Germinal center (tissue), 1 donor: ENCODE results near the gene AKIRIN2.
"Not testable (repeated sequence)": the region's sequence is repeated elsewhere in the genome, so short reads cannot be mapped to it uniquely, and the experiment has no call there.

Experiments used
- DNase-seq: peaks from one replicate; pipeline ENCODE4 v3.0.0; 2012; ENCODE audit warnings: mixed read lengths, low spot score

Gene AKIRIN2

GRCh38 chr6:87687893-87688292 is 14.1 kb downstream of the AKIRIN2 start:
- DNase-seq, result not testable (repeated sequence)

DNA sequence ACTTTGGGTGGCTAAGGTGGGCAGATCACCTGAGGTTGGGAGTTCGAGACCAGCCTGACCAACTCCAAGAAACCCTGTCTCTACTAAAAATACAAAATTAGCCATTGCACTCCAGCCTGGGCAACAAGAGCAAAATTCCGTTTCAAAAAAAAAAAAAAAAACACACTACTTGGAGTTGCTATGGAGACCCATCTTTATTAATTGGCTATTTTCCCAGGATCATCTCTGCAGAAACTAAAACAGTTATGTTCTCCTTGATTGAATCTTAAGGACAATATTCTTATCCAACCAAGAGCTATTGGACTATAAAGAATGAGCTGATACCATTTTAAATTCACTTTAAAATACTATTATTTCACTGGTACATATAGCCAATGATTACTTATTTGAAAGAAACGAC is 14.7 kb downstream of the AKIRIN2 start:
- DNase-seq, result no peak

DNA sequence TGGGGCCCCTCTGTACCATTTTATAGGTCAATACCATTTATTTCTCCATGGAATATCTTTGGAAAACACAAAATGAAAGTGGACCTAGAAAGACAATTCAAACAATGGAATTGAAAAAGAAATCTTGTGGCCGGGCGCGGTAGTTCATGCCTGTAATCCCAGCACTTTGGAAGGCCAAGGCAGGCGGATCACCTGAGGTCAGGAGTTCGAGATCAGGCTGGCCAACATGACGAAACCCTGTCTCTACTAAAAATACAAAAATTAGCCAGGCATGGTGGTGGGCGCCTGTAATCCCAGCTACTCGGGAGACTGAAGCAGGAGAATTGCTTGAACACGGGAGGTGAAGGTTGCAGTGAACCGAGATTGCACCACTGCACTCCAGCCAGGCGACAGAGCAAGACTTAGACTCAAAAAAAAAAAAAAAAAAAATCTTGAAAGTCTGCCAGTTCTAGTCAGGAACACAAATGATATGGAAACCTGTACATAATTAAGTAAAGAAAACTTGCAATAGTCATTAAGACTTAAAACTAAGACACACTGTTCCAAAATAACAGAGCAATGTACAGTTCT is 15.3 kb downstream of the AKIRIN2 start:
- not testable (repeated sequence) for DNase-seq

GRCh38 chr6:87684895-87685654 is 17.0 kb downstream of the AKIRIN2 start:
- no peak for DNase-seq

- DNase-seq, result no peak
These were observed 18.1 kb downstream of the AKIRIN2 start for GRCh38 chr6:87683890-87684289.

DNA sequence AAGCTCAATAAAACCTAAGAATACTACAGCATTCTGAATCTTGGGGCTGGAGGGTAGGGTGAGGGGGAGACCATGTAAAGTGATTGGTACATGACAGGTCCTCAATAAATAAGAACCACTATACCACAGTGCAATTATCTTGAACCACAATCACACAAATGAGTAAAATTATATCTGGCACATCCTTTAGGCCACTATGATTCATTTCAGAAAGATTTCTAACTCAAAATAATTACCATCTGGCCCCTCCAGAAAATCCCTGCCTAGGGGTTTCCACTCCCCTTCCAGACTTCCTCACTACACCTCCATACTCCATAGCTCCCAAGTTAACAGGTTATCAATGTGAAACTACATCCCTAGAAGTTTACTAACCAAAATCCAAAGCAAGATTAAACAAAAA is 19.7 kb downstream of the AKIRIN2 start:
- DNase-seq, result no peak

- DNase-seq, result no peak
These were observed 26.9 kb downstream of the AKIRIN2 start for GRCh38 chr6:87675004-87675681.

DNA sequence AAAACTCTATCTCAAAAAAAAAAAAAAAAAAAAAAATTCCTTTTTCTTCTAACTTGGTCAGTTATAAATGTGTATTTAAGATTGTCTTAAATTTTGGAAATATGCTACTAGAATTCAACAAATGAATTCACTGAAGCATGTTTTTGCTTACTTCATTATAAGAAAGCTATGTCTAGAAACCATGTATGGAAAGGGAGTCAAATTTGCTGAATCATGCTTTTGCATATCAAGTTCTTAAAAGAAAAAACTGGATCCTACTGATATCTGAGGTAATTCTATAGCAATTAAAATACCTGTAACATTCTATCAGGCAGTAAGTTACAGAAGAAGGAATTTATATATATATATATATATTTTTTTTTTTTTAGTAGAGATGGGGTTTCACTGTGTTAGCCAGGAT is 27.7 kb downstream of the AKIRIN2 start:
- DNase-seq, result no peak

- DNase-seq, result no peak
These were observed 28.8 kb downstream of the AKIRIN2 start for GRCh38 chr6:87673237-87673636.

GRCh38 chr6:87672641-87673040 is 29.4 kb downstream of the AKIRIN2 start:
- no peak for DNase-seq

- DNase-seq, result no peak
These were observed 30.4 kb downstream of the AKIRIN2 start for GRCh38 chr6:87671555-87672029.

DNA sequence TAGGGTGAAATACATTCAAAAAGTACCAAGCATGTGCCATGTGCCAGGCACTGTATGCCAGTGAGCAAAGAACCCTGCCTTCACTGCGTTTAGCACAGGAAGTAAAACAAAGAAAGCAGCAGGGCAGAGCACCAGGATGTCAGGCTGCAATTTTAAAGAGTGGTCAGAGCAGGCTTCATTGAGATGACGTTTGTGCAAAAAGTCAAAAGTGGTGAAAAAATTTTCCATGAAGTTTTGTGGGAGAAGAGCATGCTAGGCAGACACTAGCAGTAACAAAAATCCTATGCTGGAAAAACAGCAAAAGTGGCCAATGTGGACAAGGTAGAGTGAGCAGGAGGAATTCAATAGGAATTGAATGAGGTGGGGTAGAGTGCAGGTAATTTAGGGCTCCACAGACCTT is 31.3 kb downstream of the AKIRIN2 start:
- DNase-seq, result no peak

DNA sequence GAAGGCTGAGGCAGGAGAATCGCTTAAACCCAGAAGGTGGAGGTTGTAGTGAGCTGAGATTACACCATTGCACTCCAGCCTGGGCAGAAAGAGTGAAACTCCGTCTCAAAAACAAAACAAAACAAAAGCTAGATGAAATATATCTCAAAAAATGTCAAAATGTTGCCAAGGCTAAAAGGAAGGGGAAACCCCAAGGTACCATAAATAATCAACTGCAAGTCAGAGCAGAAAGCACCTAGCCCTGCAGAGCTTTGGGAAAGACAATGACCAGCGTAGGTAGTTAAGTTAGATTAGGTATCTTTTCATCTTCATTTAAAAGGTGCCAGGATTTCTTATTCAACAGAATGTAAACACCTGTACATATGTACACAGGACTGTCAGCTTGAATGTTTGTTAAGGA is 33.0 kb downstream of the AKIRIN2 start:
- no peak for DNase-seq

- DNase-seq, result no peak
These were observed 34.0 kb downstream of the AKIRIN2 start for GRCh38 chr6:87668013-87668412.

GRCh38 chr6:87667032-87667431 is 35.0 kb downstream of the AKIRIN2 start:
- no peak for DNase-seq

- DNase-seq, result no peak
These were observed 37.0 kb downstream of the AKIRIN2 start for GRCh38 chr6:87664921-87665485.

- DNase-seq, result no peak
These were observed 38.6 kb downstream of the AKIRIN2 start for GRCh38 chr6:87663434-87663833.

DNA sequence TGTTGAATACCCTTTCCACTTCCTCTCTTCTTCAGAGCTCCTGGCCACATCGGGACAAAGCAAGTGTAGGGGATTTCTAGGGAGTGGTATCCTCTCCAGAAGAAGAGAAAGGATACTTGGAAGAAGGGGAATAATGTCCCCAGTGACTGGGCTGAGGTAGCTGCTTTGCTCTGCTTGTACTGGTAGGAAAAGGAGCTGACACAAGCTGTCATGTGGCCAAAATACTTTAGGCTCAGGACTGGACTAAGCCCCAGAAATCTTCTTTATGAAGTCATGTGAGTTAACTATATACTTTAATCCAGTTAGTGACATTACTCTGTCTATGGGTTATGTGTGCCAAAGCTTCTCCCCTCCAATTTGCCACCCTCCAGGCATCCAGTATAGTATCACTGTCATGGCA is 40.5 kb downstream of the AKIRIN2 start:
- no peak for DNase-seq

DNA sequence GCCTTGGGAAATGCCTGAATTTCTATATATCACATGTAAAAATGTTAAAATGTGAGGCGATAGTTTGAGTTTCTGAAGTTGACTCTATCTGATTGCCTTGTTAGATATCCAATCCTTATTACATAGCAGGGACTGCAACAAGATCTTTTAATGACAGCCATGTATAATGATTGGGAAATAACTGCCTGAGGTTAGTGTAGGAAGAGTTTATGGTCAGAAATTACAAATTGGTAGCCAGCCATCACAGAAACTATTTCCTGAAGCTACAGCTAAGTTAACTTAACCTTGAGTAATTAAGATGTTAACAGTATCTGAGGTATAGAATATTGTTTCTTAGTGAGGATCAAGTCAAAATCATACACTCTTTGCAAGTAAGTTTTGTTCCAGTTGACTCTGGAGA is 41.0 kb downstream of the AKIRIN2 start:
- DNase-seq, result no peak

DNA sequence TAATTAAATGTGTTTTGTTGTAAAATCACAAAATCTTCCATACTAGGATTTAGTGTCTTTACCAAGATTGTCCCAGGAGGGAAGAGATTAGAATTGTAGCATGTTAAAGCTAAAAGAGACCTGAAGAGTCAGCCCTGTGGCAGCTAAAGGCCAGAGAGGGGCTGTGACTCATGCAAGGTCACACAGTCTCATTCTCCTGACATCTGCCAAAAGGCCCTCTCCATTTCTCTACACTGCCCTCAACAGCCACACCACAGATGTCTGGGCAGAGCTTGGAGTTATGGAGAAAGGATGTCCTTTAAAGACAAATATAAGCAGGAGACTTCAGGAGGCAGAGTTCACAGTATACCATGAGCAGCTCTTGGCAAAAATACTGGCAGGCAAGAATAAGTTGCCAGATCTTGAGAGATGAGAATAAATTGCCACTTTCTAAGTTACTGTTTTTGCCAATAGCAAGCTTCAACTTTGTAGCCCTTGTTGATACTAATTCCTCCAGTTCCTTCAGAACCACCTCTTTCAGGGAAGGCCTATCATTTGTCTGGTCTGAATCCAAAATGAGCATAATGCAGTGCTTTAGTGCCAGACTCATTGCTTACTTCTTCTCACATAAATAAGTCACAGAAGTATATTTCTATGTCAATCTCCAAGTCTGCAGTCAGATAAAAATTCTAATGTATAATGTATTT is 41.7 kb downstream of the AKIRIN2 start:
- DNase-seq, result no peak

DNA sequence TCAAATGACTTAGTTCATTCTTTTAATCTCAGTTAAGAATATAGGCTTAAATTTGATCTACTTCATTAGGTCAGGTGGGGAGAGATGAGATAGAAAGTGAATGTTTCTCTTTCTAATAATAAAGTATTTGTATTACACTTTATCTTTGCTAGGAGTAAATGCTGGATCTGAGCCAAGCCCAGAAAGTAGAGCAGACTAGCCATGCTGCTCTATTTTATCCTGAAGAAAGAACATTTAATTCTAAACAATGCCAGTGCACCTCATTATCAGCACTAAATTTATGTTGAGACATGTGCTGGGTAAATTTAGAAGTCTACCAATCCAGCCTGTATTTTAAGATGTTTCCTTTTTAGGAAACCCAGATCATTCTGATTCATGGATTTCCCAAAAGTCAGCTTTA is 43.5 kb downstream of the AKIRIN2 start:
- no peak for DNase-seq

DNA sequence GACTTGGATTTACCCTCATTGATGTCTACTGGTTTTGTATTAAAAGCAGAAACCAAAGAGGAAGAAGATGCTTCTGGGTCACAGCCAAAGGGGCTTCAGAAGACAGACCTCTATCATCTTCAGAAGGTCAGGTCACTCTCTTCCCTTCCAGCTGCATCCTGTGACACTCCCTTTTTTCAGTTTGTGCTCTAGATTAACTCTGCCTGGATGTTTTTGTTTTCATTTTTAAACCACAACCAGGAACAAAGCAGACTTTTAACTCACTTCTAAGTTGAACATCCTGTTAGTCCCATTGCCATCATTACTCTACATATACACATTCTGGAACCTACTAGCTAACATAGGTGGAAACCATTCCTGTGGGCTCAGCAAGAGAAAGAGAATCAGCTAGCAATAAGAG is 45.2 kb downstream of the AKIRIN2 start:
- no peak for DNase-seq
